Effector memory CD4-positive, alpha-beta T cell (primary cell): ENCODE results near the gene MEGF11.

ENCODE experiments used
- DNase-seq, 3 donors: peaks; one replicate each; pipeline ENCODE4 v3.0.0-alpha.2; 2020
- H3K27ac ChIP-seq: 2 replicates; pipeline ENCODE4 v1.7.0; 2013; ENCODE audit warnings: mild to moderate bottlenecking, low read length, moderate library complexity; ENCODE audit not compliant: insufficient read depth, poor library complexity, severe bottlenecking
- H3K27me3 ChIP-seq: replicated peaks from 2 replicates; pipeline ENCODE4 v1.7.0; 2013; ENCODE audit warnings: mild to moderate bottlenecking, low read length; ENCODE audit not compliant: insufficient read depth, control insufficient read depth, poor library complexity, severe bottlenecking
- H3K36me3 ChIP-seq: 2 replicates; pipeline ENCODE4 v1.7.0; 2013; ENCODE audit warnings: mild to moderate bottlenecking, low read length, moderate library complexity; ENCODE audit not compliant: control insufficient read depth, insufficient read depth
- H3K4me1 ChIP-seq: 2 replicates; pipeline ENCODE4 v1.7.0; 2013; ENCODE audit warnings: low read length, mild to moderate bottlenecking; ENCODE audit not compliant: control insufficient read depth, insufficient read depth, poor library complexity, severe bottlenecking
- H3K4me3 ChIP-seq: 2 replicates; pipeline ENCODE4 v1.7.0; 2013; ENCODE audit warnings: low read length, low read depth, mild to moderate bottlenecking; ENCODE audit not compliant: insufficient read depth, poor library complexity, severe bottlenecking
- H3K9me3 ChIP-seq: 2 replicates; pipeline ENCODE4 v1.7.0; 2013; ENCODE audit warnings: mild to moderate bottlenecking, low read length, moderate library complexity; ENCODE audit not compliant: control insufficient read depth

The MEGF11 gene

GRCh38 chr15:66152650-66153049 is 100.9 kb downstream of the MEGF11 start:
- H3K27ac ChIP-seq = no peak overlapping the region
- H3K9me3 ChIP-seq = no peaks in the 10 kb centered on the region
- no peaks in the 10 kb centered on the region for H3K4me1 ChIP-seq
- no peak overlapping the region for H3K4me3 ChIP-seq
- DNase-seq = no peak
- H3K27me3 ChIP-seq = no peaks in the 10 kb centered on the region
- H3K36me3 ChIP-seq = no peaks in the 10 kb centered on the region

- Histone ChIP-seq H3K4me3 (no peak overlapping the region), H3K27me3 (no peaks in the 10 kb centered on the region), H3K27ac (no peak overlapping the region), H3K4me1 (no peaks in the 10 kb centered on the region), H3K9me3 (no peaks in the 10 kb centered on the region), H3K36me3 (no peaks in the 10 kb centered on the region)
- DNase-seq = no peak
These were observed 101.7 kb downstream of the MEGF11 start for GRCh38 chr15:66151809-66152208.

GRCh38 chr15:66149871-66150270 is 103.7 kb downstream of the MEGF11 start:
- no peak overlapping the region for H3K4me3 ChIP-seq
- no peaks in the 10 kb centered on the region for H3K27me3 ChIP-seq
- H3K27ac ChIP-seq = no peak overlapping the region
- no peak for DNase-seq
- no peaks in the 10 kb centered on the region for H3K9me3 ChIP-seq
- no peaks in the 10 kb centered on the region for H3K36me3 ChIP-seq
- no peaks in the 10 kb centered on the region for H3K4me1 ChIP-seq

GRCh38 chr15:66148187-66148586 is 105.4 kb downstream of the MEGF11 start:
- Histone ChIP-seq H3K27ac (no peak overlapping the region), H3K4me1 (no peaks in the 10 kb centered on the region), H3K4me3 (no peak overlapping the region), H3K36me3 (no peaks in the 10 kb centered on the region), H3K27me3 (no peaks in the 10 kb centered on the region), H3K9me3 (no peaks in the 10 kb centered on the region)
- DNase-seq = no peak

- Histone ChIP-seq H3K4me3 (no peak overlapping the region), H3K27me3 (no peaks in the 10 kb centered on the region), H3K27ac (no peak overlapping the region), H3K36me3 (no peaks in the 10 kb centered on the region), H3K9me3 (no peaks in the 10 kb centered on the region), H3K4me1 (no peaks in the 10 kb centered on the region)
- DNase-seq = no peak
These were observed 106.1 kb downstream of the MEGF11 start for GRCh38 chr15:66147440-66147839.

- Histone ChIP-seq H3K4me1 (no peaks in the 10 kb centered on the region), H3K27ac (no peak overlapping the region), H3K36me3 (no peaks in the 10 kb centered on the region), H3K4me3 (no peak overlapping the region), H3K9me3 (no peaks in the 10 kb centered on the region), H3K27me3 (no peaks in the 10 kb centered on the region)
- no peak for DNase-seq
These were observed 107.8 kb downstream of the MEGF11 start for GRCh38 chr15:66145726-66146182.

- no peak for DNase-seq
- Histone ChIP-seq H3K9me3 (no peaks in the 10 kb centered on the region), H3K36me3 (no peaks in the 10 kb centered on the region), H3K4me3 (no peak overlapping the region), H3K27me3 (no peaks in the 10 kb centered on the region), H3K27ac (no peak overlapping the region), H3K4me1 (no peaks in the 10 kb centered on the region)
These were observed 108.4 kb downstream of the MEGF11 start for GRCh38 chr15:66144978-66145725.

GRCh38 chr15:66142285-66142684 is 111.3 kb downstream of the MEGF11 start:
- Histone ChIP-seq H3K27ac (no peak overlapping the region), H3K36me3 (no peaks in the 10 kb centered on the region), H3K27me3 (no peaks in the 10 kb centered on the region), H3K4me1 (no peaks in the 10 kb centered on the region), H3K9me3 (no peaks in the 10 kb centered on the region), H3K4me3 (no peak overlapping the region)
- no peak for DNase-seq

- H3K27me3 ChIP-seq = no peaks in the 10 kb centered on the region
- no peak overlapping the region for H3K4me3 ChIP-seq
- H3K9me3 ChIP-seq = no peaks in the 10 kb centered on the region
- no peak for DNase-seq
- H3K4me1 ChIP-seq = no peaks in the 10 kb centered on the region
- no peak overlapping the region for H3K27ac ChIP-seq
- no peaks in the 10 kb centered on the region for H3K36me3 ChIP-seq
These were observed 113.9 kb downstream of the MEGF11 start for GRCh38 chr15:66139591-66140207.

- no peak overlapping the region for H3K4me3 ChIP-seq
- H3K27ac ChIP-seq = no peak overlapping the region
- DNase-seq = no peak
- H3K9me3 ChIP-seq = no peaks in the 10 kb centered on the region
- H3K27me3 ChIP-seq = no peaks in the 10 kb centered on the region
- H3K36me3 ChIP-seq = no peaks in the 10 kb centered on the region
- no peaks in the 10 kb centered on the region for H3K4me1 ChIP-seq
These were observed 114.5 kb downstream of the MEGF11 start for GRCh38 chr15:66138892-66139590.
